ENCODE data around the gene VPS52. TPM values are rescaled to one million over a fixed set of nuclear protein-coding genes. Genes with fewer than 3 reads are reported as not detected.
A peak's percentile ranks its signal among the peaks of the same experiment; 100 is the strongest.

VPS52 gene
- total and polyA plus RNA-seq, 9 of the 15 experiments (the other 6 are each of a cell fraction or from before 2014, with no cell fraction given): 24.4 to 103 (median 40.2) TPM

GRCh38 chr6:33279971-33280511, 8.4 kb upstream of the VPS52 start (continued):
- TF ChIP-seq TRIM24 (IDR thresholded peaks at IDR 0.05) (no peak; a peak in 1 of 4 replicates), KDM4B (IDR thresholded peaks at IDR 0.05; ENCODE audit: borderline replicate concordance in 2 of 2, low read depth in 1 of 2) (no peak), ZNF75A (CRISPR knock-in tag; IDR thresholded peaks at IDR 0.05) (no peak), ZKSCAN1 (IDR thresholded peaks at IDR 0.05; ENCODE audit: low read depth, low read length) (peak; percentile 63; the same call in 1 of the 2 replicates), YY1 (IDR thresholded peaks at IDR 0.05; ENCODE audit: borderline replicate concordance in 1 of 3, control insufficient read depth in 1 of 3, extremely low read depth in 1 of 3, insufficient read depth in 3 of 3, insufficient read length in 1 of 3, insufficient replicate concordance in 2 of 3, low read depth in 1 of 3, low read length in 2 of 3) (peak in 2 of 3 experiments; percentile 7 to 50), ZNF224 (CRISPR knock-in tag; IDR thresholded peaks at IDR 0.05) (no peak)
- TF ChIP-seq, protein P1, sequence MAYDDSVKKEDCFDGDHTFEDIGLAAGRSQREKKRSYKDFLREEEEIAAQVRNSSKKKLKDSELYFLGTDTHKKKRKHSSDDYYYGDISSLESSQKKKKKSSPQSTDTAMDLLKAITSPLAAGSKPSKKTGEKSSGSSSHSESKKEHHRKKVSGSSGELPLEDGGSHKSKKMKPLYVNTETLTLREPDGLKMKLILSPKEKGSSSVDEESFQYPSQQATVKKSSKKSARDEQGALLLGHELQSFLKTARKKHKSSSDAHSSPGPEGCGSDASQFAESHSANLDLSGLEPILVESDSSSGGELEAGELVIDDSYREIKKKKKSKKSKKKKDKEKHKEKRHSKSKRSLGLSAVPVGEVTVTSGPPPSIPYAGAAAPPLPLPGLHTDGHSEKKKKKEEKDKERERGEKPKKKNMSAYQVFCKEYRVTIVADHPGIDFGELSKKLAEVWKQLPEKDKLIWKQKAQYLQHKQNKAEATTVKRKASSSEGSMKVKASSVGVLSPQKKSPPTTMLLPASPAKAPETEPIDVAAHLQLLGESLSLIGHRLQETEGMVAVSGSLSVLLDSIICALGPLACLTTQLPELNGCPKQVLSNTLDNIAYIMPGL (CRISPR knock-in tag; IDR thresholded peaks at IDR 0.05): 0 out of 2 replicates have a peak, but pooled peaks have one; percentile 66

- H3K9me3 ChIP-seq (replicated peaks; ENCODE audit: control insufficient read depth, insufficient read depth, low read depth, low read length): no peaks in the 10 kb centered on the region
- intact Hi-C loops (cut with micrococcal nuclease): loop anchor here (10.0 kb wide), 1 partner anchor 296 kb away; no protein-coding TSS in a partner anchor
- peaks cover 29 to 39% of the 10 kb centered on the region in 2 experiments for H3K4me1 ChIP-seq (replicated peaks in 1 of 2; ENCODE audit: control insufficient read depth in 2 of 2, insufficient read depth in 2 of 2, low read length in 2 of 2)
- TF ChIP-seq POLR2G (IDR thresholded peaks at IDR 0.05; ENCODE audit: low read depth, low read length): peak; percentile 65
- TF ChIP-seq, protein P2, sequence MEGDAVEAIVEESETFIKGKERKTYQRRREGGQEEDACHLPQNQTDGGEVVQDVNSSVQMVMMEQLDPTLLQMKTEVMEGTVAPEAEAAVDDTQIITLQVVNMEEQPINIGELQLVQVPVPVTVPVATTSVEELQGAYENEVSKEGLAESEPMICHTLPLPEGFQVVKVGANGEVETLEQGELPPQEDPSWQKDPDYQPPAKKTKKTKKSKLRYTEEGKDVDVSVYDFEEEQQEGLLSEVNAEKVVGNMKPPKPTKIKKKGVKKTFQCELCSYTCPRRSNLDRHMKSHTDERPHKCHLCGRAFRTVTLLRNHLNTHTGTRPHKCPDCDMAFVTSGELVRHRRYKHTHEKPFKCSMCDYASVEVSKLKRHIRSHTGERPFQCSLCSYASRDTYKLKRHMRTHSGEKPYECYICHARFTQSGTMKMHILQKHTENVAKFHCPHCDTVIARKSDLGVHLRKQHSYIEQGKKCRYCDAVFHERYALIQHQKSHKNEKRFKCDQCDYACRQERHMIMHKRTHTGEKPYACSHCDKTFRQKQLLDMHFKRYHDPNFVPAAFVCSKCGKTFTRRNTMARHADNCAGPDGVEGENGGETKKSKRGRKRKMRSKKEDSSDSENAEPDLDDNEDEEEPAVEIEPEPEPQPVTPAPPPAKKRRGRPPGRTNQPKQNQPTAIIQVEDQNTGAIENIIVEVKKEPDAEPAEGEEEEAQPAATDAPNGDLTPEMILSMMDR (IDR thresholded peaks at IDR 0.05 in 2 of 3, conservative IDR thresholded peaks at IDR 0.05 in 1 of 3; ENCODE audit: insufficient read depth in 2 of 3, low read depth in 1 of 3, low read length in 3 of 3): 0 out of 6 replicates have a peak, but pooled peaks of 1 of the 3 experiments have one; percentile 0
- no peak for TF ChIP-seq HIVEP1 (CRISPR knock-in tag; IDR thresholded peaks at IDR 0.05)
- TF ChIP-seq NR2C2 (CRISPR knock-in tag; IDR thresholded peaks at IDR 0.05): peak; percentile 36; the same call in 1 of the 2 replicates
- TF ChIP-seq NR2C2 (tag; IDR thresholded peaks at IDR 0.05): no peak
- TF ChIP-seq RBFOX2 (IDR thresholded peaks at IDR 0.05; ENCODE audit: low read depth, low read length): peak; percentile 61; the same call in 1 of the 2 replicates
- no peak for TF ChIP-seq CBX2 (IDR thresholded peaks at IDR 0.05; ENCODE audit: insufficient read depth, low read length, poor library complexity, severe bottlenecking)
- TF ChIP-seq KDM5B (IDR thresholded peaks at IDR 0.05; ENCODE audit: insufficient replicate concordance, low read depth, low read length): peak; percentile 3
- no peak overlapping the region for H3K4me3 ChIP-seq
- H3K4me2 ChIP-seq (ENCODE audit: insufficient read depth, low read length): no peak overlapping the region
- ChIA-PET CTCF (ENCODE audit: low intra/inter-chr PET ratio) (interaction anchor here (1.2 to 6.6 kb wide), 7 partner anchors 20 to 147 kb away, joined by 5 to 64 read pairs (median 14); partner anchors contain the start of genes CUTA, KIFC1 and RGL2), POLR2A (interaction anchor here (1.0 to 8.1 kb wide), 2 partner anchors 10 to 38 kb away, joined by 3 to 90 read pairs; partner anchors contain the start of genes PFDN6 and WDR46)
- ATAC-seq (no peak), DNase-seq (ENCODE audit: extremely low read depth in 1 of 4, low spot score in 3 of 4) (no peak), FAIRE-seq (no peak)
- H3K36me3 ChIP-seq (ENCODE audit: control insufficient read depth, insufficient read depth, low read length): peaks cover 90% of the 10 kb centered on the region
- BruUV-seq (replicated peaks): TSS peak; percentile 32
- H3K27me3 ChIP-seq (ENCODE audit: control insufficient read depth in 2 of 2, insufficient read depth in 2 of 2, low read length in 2 of 2): no peaks in the 10 kb centered on the region
- WGBS (ENCODE audit: insufficient coverage, low coverage, missing lambda C conversion rate): 88% methylated on average over 13 of the region's 13 CpGs
- H3K9ac ChIP-seq (ENCODE audit: insufficient read depth in 1 of 2, low read depth in 2 of 2, low read length in 2 of 2): peak overlapping the region in 1 of 2 experiments; percentile 8; a peak in 1 of 4 replicates
- H3K27ac ChIP-seq (ENCODE audit: extremely low read depth, low read depth, low read length): no peak overlapping the region
- no peaks in the 10 kb centered on the region for H3K9me1 ChIP-seq (ENCODE audit: control insufficient read depth, insufficient read depth, low read length)
- H4K20me1 ChIP-seq (replicated peaks; ENCODE audit: control insufficient read depth, insufficient read depth, low read length): peaks cover 26% of the 10 kb centered on the region
- H2AFZ ChIP-seq (ENCODE audit: low read depth, low read length): no peak overlapping the region
- H3K79me2 ChIP-seq (ENCODE audit: control insufficient read depth, insufficient read depth, low read length): peaks cover 23% of the 10 kb centered on the region
- in situ Hi-C loops (cut with MboI): loop anchor here (10.0 kb wide), 1 partner anchor 126 kb away; no protein-coding TSS in a partner anchor
These were observed 7.6 kb upstream of the VPS52 start for GRCh38 chr6:33279257-33279695.
